H1 (cell line): Measurements from ENCODE around the gene CAPN3. TPM values are rescaled to one million over a fixed set of nuclear protein-coding genes. Genes with fewer than 3 reads are reported as not detected.

Source experiments
- CTCF ChIA-PET: fragments of 300-600 bp; sonication (Branson Sonifier 250); formaldehyde crosslinking; loops from one replicate; lab custom pipeline; 2021; ENCODE audit not compliant: partially characterized antibody; lab: Charles Lee
- POLR2A ChIA-PET: fragments of 300-600 bp; sonication (Branson Sonifier 250); formaldehyde crosslinking; loops from one replicate; lab custom pipeline; 2021; ENCODE audit warnings: inconsistent platforms; ENCODE audit not compliant: partially characterized antibody; lab: Charles Lee
- DNase-seq, 2 experiments: peaks; one replicate each; pipeline versions ENCODE4 v3.0.0 to v3.0.0-alpha.2; 2010 to 2022; ENCODE audit warnings: low spot score in 2 of 2, low read depth in 1 of 2, mixed read lengths in 1 of 2
- FAIRE-seq: peaks from 2 replicates; lab custom pipeline; 2011; peaks lifted over from hg19 to GRCh38; lab: Jason Lieb, UNC
- H2AFZ ChIP-seq: 2 replicates; pipeline ENCODE4 v1.8.1; 2012; ENCODE audit warnings: low read length, inconsistent platforms
- H2AK5ac ChIP-seq: 2 replicates; pipeline ENCODE4 v1.6.1; 2013; ENCODE audit warnings: low read depth, low read length
- H2BK120ac ChIP-seq: replicated peaks from 2 replicates; pipeline ENCODE3; 2013; ENCODE audit warnings: low read depth, low read length, inconsistent platforms
- H2BK12ac ChIP-seq: 2 replicates; pipeline ENCODE4 v1.6.1; 2013; ENCODE audit warnings: low read depth, low read length
- H2BK15ac ChIP-seq: 2 replicates; pipeline ENCODE4 v1.6.1; 2013; ENCODE audit warnings: low read length
- H2BK20ac ChIP-seq: 2 replicates; pipeline ENCODE4 v1.6.1; 2013; ENCODE audit warnings: low read length
- H2BK5ac ChIP-seq: 2 replicates; pipeline ENCODE4 v1.6.1; 2013; ENCODE audit warnings: low read depth, low read length
- H3K14ac ChIP-seq: 2 replicates; pipeline ENCODE4 v1.6.1; 2013; ENCODE audit warnings: inconsistent platforms; ENCODE audit not compliant: insufficient read length
- H3K18ac ChIP-seq: 2 replicates; pipeline ENCODE4 v1.6.1; 2013; ENCODE audit warnings: low read length; ENCODE audit errors: extremely low read depth
- H3K23ac ChIP-seq: 2 replicates; pipeline ENCODE4 v1.6.1; 2013; ENCODE audit warnings: inconsistent platforms; ENCODE audit not compliant: insufficient read length
- H3K23me2 ChIP-seq: 2 replicates; pipeline ENCODE4 v1.6.1; 2013; ENCODE audit warnings: low read depth, low read length
- H3K27ac ChIP-seq: 2 replicates; pipeline ENCODE4 v1.6.1; 2011; ENCODE audit warnings: low read depth, low read length, inconsistent platforms
- H3K27me3 ChIP-seq, 4 experiments: replicated peaks in 1 of 4; 1 replicate in 1 of 4; 2 replicates in 3 of 4; pipeline versions ENCODE4 v1.6.1 to v1.8.1; 2011 to 2013; ENCODE audit warnings: low read length in 3 of 4, mild to moderate bottlenecking in 3 of 4, inconsistent platforms in 2 of 4, mixed read lengths in 2 of 4, moderate library complexity in 1 of 4; ENCODE audit not compliant: control insufficient read depth in 3 of 4, insufficient read depth in 3 of 4; ENCODE audit errors: extremely low read depth in 1 of 4
- H3K36me3 ChIP-seq, 4 experiments: 2 replicates each; pipeline versions ENCODE4 v1.6.1 to v1.8.1; 2011 to 2013; ENCODE audit warnings: mild to moderate bottlenecking in 4 of 4, low read length in 3 of 4, moderate library complexity in 2 of 4, control low read depth in 1 of 4, inconsistent platforms in 1 of 4; ENCODE audit not compliant: insufficient read depth in 4 of 4, control insufficient read depth in 2 of 4
- H3K4ac ChIP-seq: replicated peaks from 2 replicates; pipeline ENCODE3; 2013; ENCODE audit warnings: low read length, low read depth, mixed read lengths, inconsistent platforms; ENCODE audit not compliant: insufficient read length
- H3K4me1 ChIP-seq, 4 experiments: replicated peaks in 1 of 4; 1 replicate in 1 of 4; 2 replicates in 3 of 4; pipeline versions ENCODE4 v1.6.1 to v1.8.1; 2011 to 2013; ENCODE audit warnings: low read length in 3 of 4, inconsistent platforms in 2 of 4, mixed read lengths in 1 of 4; ENCODE audit not compliant: insufficient read depth in 4 of 4, control insufficient read depth in 3 of 4
- H3K4me2 ChIP-seq, 2 experiments: 2 replicates each; pipeline versions ENCODE4 v1.6.1 to v1.8.1; 2011 to 2013; ENCODE audit warnings: low read depth in 2 of 2, low read length in 2 of 2, control low read depth in 1 of 2, inconsistent platforms in 1 of 2, mild to moderate bottlenecking in 1 of 2; ENCODE audit not compliant: insufficient read depth in 1 of 2
- H3K4me3 ChIP-seq, 4 experiments: fragments of 200-600, 300-600 bp in 1 of 4; sonication (generic), shearing (Covaris generic), sonication (Bioruptor Twin) in 1 of 4; 2 replicates each; pipeline versions ENCODE4 v1.5.1 to v1.8.1; 2011 to 2016; ENCODE audit warnings: low read length in 4 of 4, low read depth in 3 of 4, control low read depth in 2 of 4, inconsistent platforms in 2 of 4, mild to moderate bottlenecking in 2 of 4, mixed read lengths in 1 of 4, moderate library complexity in 1 of 4; ENCODE audit not compliant: insufficient read depth in 2 of 4; ENCODE audit errors: extremely low read depth in 1 of 4
- H3K56ac ChIP-seq: replicated peaks from 2 replicates; pipeline ENCODE3; 2013; ENCODE audit warnings: low read depth, mild to moderate bottlenecking, mixed read lengths, low read length, inconsistent platforms; ENCODE audit not compliant: insufficient read length
- H3K79me1 ChIP-seq: 2 replicates; pipeline ENCODE4 v1.6.1; 2013; ENCODE audit warnings: low read depth, low read length, control low read depth
- H3K79me2 ChIP-seq, 2 experiments: 2 replicates each; pipeline versions ENCODE4 v1.6.1 to v1.8.1; 2012 to 2013; ENCODE audit warnings: low read length in 2 of 2, mild to moderate bottlenecking in 2 of 2, inconsistent platforms in 1 of 2; ENCODE audit not compliant: insufficient read depth in 2 of 2, control insufficient read depth in 1 of 2
- H3K9ac ChIP-seq, 4 experiments: replicated peaks in 1 of 4; 1 replicate in 1 of 4; 2 replicates in 3 of 4; pipeline versions ENCODE4 v1.6.1 to v1.8.1; 2011 to 2013; ENCODE audit warnings: low read depth in 3 of 4, low read length in 3 of 4, control low read depth in 2 of 4, mild to moderate bottlenecking in 2 of 4, moderate library complexity in 2 of 4, inconsistent platforms in 1 of 4; ENCODE audit errors: extremely low read depth in 1 of 4
- H3K9me3 ChIP-seq, 2 experiments: 2 replicates each; pipeline versions ENCODE4 v1.6.1 to v1.8.1; 2012 to 2013; ENCODE audit warnings: mild to moderate bottlenecking in 2 of 2, moderate library complexity in 2 of 2, control low read depth in 1 of 2, inconsistent platforms in 1 of 2, low read depth in 1 of 2, low read length in 1 of 2, mixed read lengths in 1 of 2; ENCODE audit not compliant: insufficient read depth in 2 of 2
- H4K20me1 ChIP-seq, 2 experiments: replicated peaks in 1 of 2; 2 replicates each; pipeline versions ENCODE3 to v1.8.1; 2011 to 2013; ENCODE audit warnings: inconsistent platforms in 2 of 2, low read length in 2 of 2, mild to moderate bottlenecking in 1 of 2; ENCODE audit not compliant: insufficient read depth in 2 of 2, control insufficient read depth in 1 of 2
- H4K5ac ChIP-seq: 2 replicates; pipeline ENCODE4 v1.6.1; 2013; ENCODE audit warnings: low read length, low read depth, mixed read lengths, inconsistent platforms; ENCODE audit not compliant: insufficient read length
- H4K8ac ChIP-seq: 2 replicates; pipeline ENCODE4 v1.8.0; 2013; ENCODE audit warnings: mild to moderate bottlenecking, moderate library complexity, low read length, inconsistent platforms; ENCODE audit not compliant: insufficient read depth; ENCODE audit errors: extremely low read depth
- H4K91ac ChIP-seq: replicated peaks from 2 replicates; pipeline ENCODE3; 2013; ENCODE audit warnings: low read length, mixed read lengths, inconsistent platforms; ENCODE audit not compliant: insufficient read length
- BRCA1 ChIP-seq: IDR thresholded peaks from 2 replicates; pipeline ENCODE4 v1.6.1; 2012; ENCODE audit warnings: low read depth, low read length, improper control_type of control experiment
- CEBPB ChIP-seq: IDR thresholded peaks from 2 replicates; pipeline ENCODE4 v1.6.1; 2012; ENCODE audit warnings: low read depth, low read length
- POU5F1 ChIP-seq: IDR thresholded peaks from 2 replicates; pipeline ENCODE4 v1.6.1; 2011; ENCODE audit warnings: low read depth, mild to moderate bottlenecking, low read length, moderate library complexity
- TCF12 ChIP-seq: IDR thresholded peaks from 2 replicates; pipeline ENCODE4 v1.6.1; 2011; ENCODE audit warnings: low read depth, mild to moderate bottlenecking, low read length
- TEAD4 ChIP-seq: IDR thresholded peaks from 2 replicates; pipeline ENCODE4 v1.6.1; 2012; ENCODE audit warnings: low read depth, low read length, inconsistent platforms, mixed read lengths
- WGBS, 2 experiments: shearing (Covaris generic) in 1 of 2; methylation state at CpG; one replicate each; pipeline versions ENCODE4 v1.1.6 to v1.1.7; 2013 to 2015; ENCODE audit warnings: low lambda C conversion rate in 2 of 2, mixed read lengths in 2 of 2, inconsistent platforms in 1 of 2, low coverage in 1 of 2, missing lambda C conversion rate in 1 of 2; ENCODE audit not compliant: insufficient replicate concordance in 2 of 2, insufficient coverage in 1 of 2, insufficient read length in 1 of 2; ENCODE audit errors: extremely low coverage in 1 of 2, missing lambda C conversion rate in 1 of 2; 5-methylcytosine and 5-hydroxymethylcytosine counted together
- polyA plus RNA-seq, 7 experiments: library from polyadenylated mRNA; depleted of rRNA in 3 of 7; stranded (reverse) in 5 of 7; unstranded in 2 of 7; fragments of >200 nt in 5 of 7; fragments of 200-250 nt in 2 of 7; gene quantifications; 1 replicate in 5 of 7; 2 replicates in 1 of 7; 4 replicates in 1 of 7; pipeline versions ENCODE4 v1.2.1 to v1.2.3, GENCODE V29; 2011 to 2013; ENCODE audit warnings: missing spikeins in 2 of 7, mixed read lengths in 2 of 7
- total RNA-seq: library from RNA; stranded (reverse); fragmentation: NEBNext Ultra II Directional; extraction: Animal tissue kit (Norgen Biotek cat#: 25700); gene quantifications from 2 replicates; pipeline ENCODE4 v1.2.1, GENCODE V29; 2021

CAPN3 gene
- total and polyA plus RNA-seq, 2 of the 8 experiments (the other 6 are each of a cell fraction or from before 2014, with no cell fraction given) = 0.80 to 2.1 TPM

DNA sequence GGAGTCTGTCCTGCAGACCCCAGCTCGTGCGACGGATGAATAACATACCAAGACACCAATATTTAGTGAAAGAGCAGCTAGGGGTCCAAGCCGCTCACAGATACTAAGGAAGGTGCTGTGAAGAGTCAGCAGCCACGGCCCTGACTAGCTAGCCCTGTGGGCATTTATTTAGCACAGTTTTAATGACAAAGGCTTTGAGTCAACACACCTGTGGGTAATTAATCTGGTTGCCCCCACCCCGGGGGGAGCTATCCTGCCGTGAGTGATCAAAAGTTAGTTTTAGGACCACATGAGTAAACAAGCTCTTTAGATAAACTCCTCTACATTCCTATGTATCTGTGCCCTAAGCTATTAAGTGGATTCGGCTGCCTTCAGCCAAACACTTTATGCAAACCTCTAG lies 18.7 kb downstream of the CAPN3 start:
- Histone ChIP-seq H3K23me2 (no peaks in the 10 kb centered on the region), H2BK20ac (no peak overlapping the region), H3K4me2 (no peak overlapping the region), H3K79me2 (no peaks in the 10 kb centered on the region), H3K18ac (no peak overlapping the region), H3K23ac (no peak overlapping the region), H3K9ac (no peak overlapping the region), H3K27ac (no peak overlapping the region), H2BK120ac (no peak overlapping the region), H2AFZ (no peak overlapping the region), H3K56ac (no peak overlapping the region), H2BK5ac (no peak overlapping the region), H3K27me3 (peaks cover 0 to 4% (median 0%) of the 10 kb centered on the region in 4 experiments; a peak in 1 of 7 replicates), H2AK5ac (no peak overlapping the region), H3K4ac (no peak overlapping the region), H4K8ac (no peak overlapping the region), H4K20me1 (no peaks in the 10 kb centered on the region), H4K91ac (no peak overlapping the region), H3K4me3 (no peak overlapping the region), H2BK15ac (no peak overlapping the region), H2BK12ac (no peak overlapping the region), H3K79me1 (no peaks in the 10 kb centered on the region), H3K9me3 (peaks cover 9 to 12% of the 10 kb centered on the region in 2 experiments; a peak in 3 of 4 replicates), H3K4me1 (no peaks in the 10 kb centered on the region), H3K14ac (no peak overlapping the region), H3K36me3 (no peaks in the 10 kb centered on the region), H4K5ac (no peak overlapping the region)
- TF ChIP-seq CEBPB (no peak), POU5F1 (no peak), TEAD4 (no peak), BRCA1 (no peak), TCF12 (peak; percentile 92)
- 90% methylated on average over 8 of the region's 8 CpGs; no CpG with 5 or more reads in 1 of the 2 experiments for WGBS, 2 experiments
- FAIRE-seq = no peak
- POLR2A ChIA-PET = interaction anchor here (1.0 kb wide), 2 partner anchors 13 to 17 kb away, joined by 3 read pairs; no protein-coding TSS in a partner anchor
- no peak for DNase-seq
- CTCF ChIA-PET = interaction anchor here (0.7 to 2.6 kb wide), 3 partner anchors 10 to 14 kb away, joined by 3 to 9 read pairs (median 8); no protein-coding TSS in a partner anchor
